ENCODE data around the gene WRAP53. TPM values are rescaled to one million over a fixed set of nuclear protein-coding genes. Genes with fewer than 3 reads are reported as not detected.

Gene WRAP53
- total and polyA plus RNA-seq, 2 donors from 2014 or later = 6.5 to 10.8 TPM

DNA sequence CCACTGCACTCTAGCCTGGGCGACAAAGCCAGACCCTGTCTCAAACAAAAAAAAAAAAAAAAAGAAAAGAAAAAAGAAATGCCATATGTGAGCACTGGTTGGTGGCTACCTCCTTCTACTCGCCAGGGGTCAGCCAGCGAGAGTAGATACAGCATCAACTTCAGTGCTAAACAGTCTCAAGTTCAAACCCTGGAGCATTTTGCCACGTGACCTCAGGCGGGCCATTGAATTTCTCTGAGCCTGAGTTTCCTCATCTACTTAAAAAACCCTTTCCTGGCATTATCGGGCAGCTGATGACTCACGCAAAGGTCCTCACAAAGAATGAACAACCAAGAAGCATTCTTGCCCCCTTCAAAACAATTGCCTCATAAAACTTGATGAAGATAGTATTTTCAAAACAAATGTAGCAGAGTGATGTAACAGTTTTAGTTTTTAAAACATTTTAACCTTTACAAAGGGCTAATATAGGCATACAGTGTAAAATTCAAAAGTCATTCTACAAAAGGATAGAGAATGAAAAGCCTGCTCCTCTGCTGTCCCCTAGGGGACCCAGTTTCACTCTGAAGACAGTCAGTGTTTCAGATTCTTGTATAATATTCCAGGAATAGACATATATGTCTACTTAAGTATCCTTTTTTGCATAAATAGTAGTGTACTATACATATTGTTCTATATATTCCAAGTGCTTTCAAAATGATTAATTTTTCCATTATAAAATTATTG is 57.6 kb downstream of the WRAP53 start:
- intact Hi-C loops (cut with DNase I) = no loop called here
- Histone ChIP-seq H3K27me3 (ENCODE audit: control insufficient read depth, insufficient read depth, low read length) (no peaks in the 10 kb centered on the region), H3K9ac (ENCODE audit: low read length in 3 of 3) (no peak overlapping the region), H3K9me3 (ENCODE audit: control insufficient read depth in 2 of 3, insufficient read depth in 1 of 3, low read length in 3 of 3) (no peaks in the 10 kb centered on the region), H3K27ac (ENCODE audit: low read depth in 2 of 2, low read length in 2 of 2) (no peak overlapping the region), H3K4me1 (ENCODE audit: control insufficient read depth in 2 of 3, insufficient read depth in 2 of 3, low read depth in 1 of 3, low read length in 3 of 3) (no peaks in the 10 kb centered on the region), H3K36me3 (ENCODE audit: control insufficient read depth in 2 of 3, insufficient read depth in 3 of 3, low read length in 3 of 3) (no peaks in the 10 kb centered on the region), H3K4me3 (ENCODE audit: low read length in 3 of 3) (no peak overlapping the region)
- DNase-seq = no peak
- TF ChIP-seq, protein P1, sequence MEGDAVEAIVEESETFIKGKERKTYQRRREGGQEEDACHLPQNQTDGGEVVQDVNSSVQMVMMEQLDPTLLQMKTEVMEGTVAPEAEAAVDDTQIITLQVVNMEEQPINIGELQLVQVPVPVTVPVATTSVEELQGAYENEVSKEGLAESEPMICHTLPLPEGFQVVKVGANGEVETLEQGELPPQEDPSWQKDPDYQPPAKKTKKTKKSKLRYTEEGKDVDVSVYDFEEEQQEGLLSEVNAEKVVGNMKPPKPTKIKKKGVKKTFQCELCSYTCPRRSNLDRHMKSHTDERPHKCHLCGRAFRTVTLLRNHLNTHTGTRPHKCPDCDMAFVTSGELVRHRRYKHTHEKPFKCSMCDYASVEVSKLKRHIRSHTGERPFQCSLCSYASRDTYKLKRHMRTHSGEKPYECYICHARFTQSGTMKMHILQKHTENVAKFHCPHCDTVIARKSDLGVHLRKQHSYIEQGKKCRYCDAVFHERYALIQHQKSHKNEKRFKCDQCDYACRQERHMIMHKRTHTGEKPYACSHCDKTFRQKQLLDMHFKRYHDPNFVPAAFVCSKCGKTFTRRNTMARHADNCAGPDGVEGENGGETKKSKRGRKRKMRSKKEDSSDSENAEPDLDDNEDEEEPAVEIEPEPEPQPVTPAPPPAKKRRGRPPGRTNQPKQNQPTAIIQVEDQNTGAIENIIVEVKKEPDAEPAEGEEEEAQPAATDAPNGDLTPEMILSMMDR (IDR thresholded peaks at IDR 0.05; ENCODE audit: borderline replicate concordance, extremely low read depth, insufficient read depth) = no peak
- no peak for FAIRE-seq

DNA sequence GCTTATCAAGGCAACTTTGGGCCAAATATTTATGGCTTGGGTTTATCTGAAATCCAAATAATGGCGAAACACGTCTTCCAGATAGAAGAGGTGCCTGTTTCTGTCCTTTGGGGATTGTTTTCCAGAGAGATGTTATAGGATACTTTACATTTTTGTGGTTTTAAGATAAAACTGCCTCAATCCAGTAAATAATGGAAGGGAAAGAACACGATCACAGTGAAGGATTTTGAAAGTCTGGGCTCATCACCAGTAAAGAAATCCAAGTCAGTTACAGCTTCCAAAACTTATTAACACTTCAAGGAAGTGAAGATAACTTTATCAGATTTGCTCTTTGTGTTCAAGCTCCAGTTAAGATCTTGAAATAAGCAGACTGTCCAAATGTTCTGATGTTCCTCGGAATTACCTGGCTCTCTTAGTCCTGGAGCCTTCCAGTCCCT is 59.4 kb downstream of the WRAP53 start:
- TF ChIP-seq, protein P1 (IDR thresholded peaks at IDR 0.05; ENCODE audit: borderline replicate concordance, extremely low read depth, insufficient read depth) = no peak
- H3K27me3 ChIP-seq (ENCODE audit: control insufficient read depth, insufficient read depth, low read length) = no peaks in the 10 kb centered on the region
- no peaks in the 10 kb centered on the region for H3K4me1 ChIP-seq (ENCODE audit: control insufficient read depth in 2 of 3, insufficient read depth in 2 of 3, low read depth in 1 of 3, low read length in 3 of 3)
- intact Hi-C loops (cut with DNase I) = no loop called here
- no peaks in the 10 kb centered on the region for H3K36me3 ChIP-seq (ENCODE audit: control insufficient read depth in 2 of 3, insufficient read depth in 3 of 3, low read length in 3 of 3)
- no peak overlapping the region for H3K4me3 ChIP-seq (ENCODE audit: low read length in 3 of 3)
- DNase-seq (no peak), FAIRE-seq (no peak)
- no peaks in the 10 kb centered on the region for H3K9me3 ChIP-seq (ENCODE audit: control insufficient read depth in 2 of 3, insufficient read depth in 1 of 3, low read length in 3 of 3)
- no peak overlapping the region for H3K27ac ChIP-seq (ENCODE audit: low read depth in 2 of 2, low read length in 2 of 2)
- H3K9ac ChIP-seq (ENCODE audit: low read length in 3 of 3) = no peak overlapping the region

DNA sequence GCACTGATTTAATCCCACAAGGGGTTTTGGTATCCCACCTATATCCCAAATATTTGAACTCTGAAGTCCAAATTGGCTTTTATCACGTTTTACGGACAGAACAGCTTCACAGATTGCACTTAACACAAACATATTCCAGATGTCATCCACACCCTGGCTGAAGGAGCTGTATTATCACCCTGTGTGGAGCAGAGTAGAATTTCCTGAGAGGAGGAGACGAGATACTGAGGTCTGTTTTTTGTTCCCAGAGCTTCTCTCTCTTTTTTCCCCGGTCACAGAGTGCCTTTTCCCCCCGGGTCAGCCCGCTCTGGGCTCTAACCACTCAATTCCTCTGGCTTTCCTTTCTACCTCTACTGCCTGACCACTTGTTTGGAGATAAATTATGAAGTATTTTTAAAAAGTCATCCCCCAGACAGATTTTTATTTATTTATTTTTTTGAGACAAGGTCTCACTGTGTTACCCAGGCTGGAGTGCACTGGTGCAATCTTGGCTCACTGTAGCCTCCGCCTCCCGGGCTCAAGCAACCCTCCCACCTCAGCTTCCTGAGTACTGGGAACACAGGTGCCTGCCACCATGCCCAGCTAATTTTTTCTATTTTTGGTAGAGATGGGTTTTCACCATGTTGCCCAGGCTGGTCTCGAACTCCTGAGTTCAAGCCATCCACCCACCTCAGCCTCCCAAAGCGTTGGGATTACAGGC is 59.9 kb downstream of the WRAP53 start:
- no peak for FAIRE-seq
- DNase-seq = peak in 1 of 5 donors; percentile 19
- Histone ChIP-seq H3K36me3 (ENCODE audit: control insufficient read depth in 2 of 3, insufficient read depth in 3 of 3, low read length in 3 of 3) (no peaks in the 10 kb centered on the region), H3K4me1 (ENCODE audit: control insufficient read depth in 2 of 3, insufficient read depth in 2 of 3, low read depth in 1 of 3, low read length in 3 of 3) (no peaks in the 10 kb centered on the region), H3K4me3 (ENCODE audit: low read length in 3 of 3) (no peak overlapping the region), H3K9ac (ENCODE audit: low read length in 3 of 3) (no peak overlapping the region), H3K27me3 (ENCODE audit: control insufficient read depth, insufficient read depth, low read length) (no peaks in the 10 kb centered on the region), H3K27ac (ENCODE audit: low read depth in 2 of 2, low read length in 2 of 2) (no peak overlapping the region), H3K9me3 (ENCODE audit: control insufficient read depth in 2 of 3, insufficient read depth in 1 of 3, low read length in 3 of 3) (no peaks in the 10 kb centered on the region)
- intact Hi-C loops (cut with DNase I) = no loop called here
- TF ChIP-seq, protein P1 (IDR thresholded peaks at IDR 0.05; ENCODE audit: borderline replicate concordance, extremely low read depth, insufficient read depth) = no peak
